HG03064 (cell line): Measurements from ENCODE around the gene TRIM51G.
"Not testable (repeated sequence)": the region's sequence is repeated elsewhere in the genome, so short reads cannot be mapped to it uniquely, and the experiment has no call there.

Source experiments
- ATAC-seq: cut with Tn5 transposase; IDR thresholded peaks from one replicate; pipeline ENCODE4 v1.9.1; 2021; ENCODE audit warnings: low read depth; ENCODE audit not compliant: unreplicated experiment

Gene TRIM51G

DNA sequence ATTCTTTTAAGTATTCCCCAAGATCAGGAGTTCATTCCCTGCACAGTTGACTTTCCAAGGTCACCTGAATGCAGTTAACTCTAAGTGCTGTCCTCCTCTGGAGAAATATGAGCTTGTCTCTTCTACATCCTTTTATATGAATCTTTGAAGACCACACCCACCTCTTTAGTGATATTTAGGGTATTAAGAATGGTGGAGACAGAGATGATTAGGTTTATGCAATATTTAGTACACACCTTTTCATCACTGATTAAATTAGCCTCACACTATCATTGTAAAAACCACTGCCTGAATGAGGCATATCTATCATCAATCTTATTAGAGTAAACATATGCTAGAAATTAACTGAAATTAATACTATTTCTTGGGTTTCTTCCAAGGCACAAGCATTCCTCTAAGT lies at the start of gene TRIM51G:
Gene TRIM51G, minus strand, starts transcription at position 101 of the 400 bp plus-strand sequence. CDS start 2,190 bp downstream, outside the sequence.
- ATAC-seq: not testable (repeated sequence)

DNA sequence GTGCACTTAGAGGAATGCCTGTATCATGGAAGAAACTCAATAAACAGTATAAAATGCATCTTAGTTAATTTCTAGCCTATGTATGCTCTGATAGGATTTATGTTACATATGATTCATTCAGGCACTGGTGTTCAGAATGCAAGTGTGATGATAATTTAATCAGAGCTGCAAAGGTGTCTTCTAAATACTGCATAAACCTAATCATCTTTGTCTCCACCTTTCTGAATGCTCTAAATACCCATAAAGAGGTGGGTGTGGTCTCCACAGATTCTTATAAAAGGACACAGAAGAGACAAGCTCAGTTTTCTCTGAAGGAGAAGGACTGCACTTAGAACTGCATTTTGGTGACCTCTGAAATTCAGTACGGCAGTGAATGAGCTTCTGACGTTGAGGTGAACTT lies 44.8 kb upstream of the TRIM51G start, which contains the start of gene TRIM49B:
Gene TRIM49B, plus strand, starts transcription at position 301 of the 400 bp plus-strand sequence. CDS start 2,777 bp downstream, outside the sequence.
- ATAC-seq: not testable (repeated sequence)

- not testable (repeated sequence) for ATAC-seq
Observed at GRCh38 chr11:48968592-48968991, 15.1 kb downstream of the TRIM51G start.

- not testable (repeated sequence) for ATAC-seq
Observed at GRCh38 chr11:48955315-48956049, 28.2 kb downstream of the TRIM51G start.

GRCh38 chr11:48945796-48946195 lies 37.9 kb downstream of the TRIM51G start:
- ATAC-seq: not testable (repeated sequence)
